DND-41 (cell line): Measurements from ENCODE around the gene LRRC8E.
A peak's percentile ranks its signal among the peaks of the same experiment; 100 is the strongest.

ENCODE experiments used
- ATAC-seq: fragments of 200-7000 bp; cut with Tn5 transposase; 3 replicates; pipeline ENCODE4 v1.9.1; 2021; ENCODE audit warnings: low read depth; ENCODE audit not compliant: insufficient read depth
- DNase-seq: peaks from one replicate; pipeline ENCODE4 v3.0.0-alpha.2; 2020
- H2AFZ ChIP-seq: 2 replicates; pipeline ENCODE4 v1.6.0; 2012; ENCODE audit warnings: low read depth, low read length
- H3K27ac ChIP-seq: 2 replicates; pipeline ENCODE4 v1.5.1; 2012; ENCODE audit warnings: low read length, inconsistent platforms
- H3K27me3 ChIP-seq: fragments of 200-600 bp; sonication (generic); 2 replicates; pipeline ENCODE4 v1.6.0; 2012; ENCODE audit warnings: low read length, mild to moderate bottlenecking, inconsistent platforms; ENCODE audit not compliant: insufficient read depth, poor library complexity
- H3K36me3 ChIP-seq: 2 replicates; pipeline ENCODE4 v1.5.1; 2012; ENCODE audit warnings: low read length, inconsistent platforms; ENCODE audit not compliant: insufficient read depth
- H3K4me1 ChIP-seq: 2 replicates; pipeline ENCODE4 v1.5.1; 2012; ENCODE audit warnings: mild to moderate bottlenecking, low read length; ENCODE audit not compliant: insufficient read depth
- H3K4me2 ChIP-seq: 2 replicates; pipeline ENCODE4 v1.6.0; 2012; ENCODE audit warnings: mild to moderate bottlenecking, moderate library complexity, low read length, inconsistent platforms; ENCODE audit not compliant: insufficient read depth
- H3K4me3 ChIP-seq, 2 experiments: fragments of 200-600 bp in 1 of 2; shearing (Covaris generic) in 1 of 2; 2 replicates each; pipeline ENCODE4 v1.5.1; 2012 to 2016; ENCODE audit warnings: inconsistent platforms in 2 of 2, low read length in 2 of 2, mild to moderate bottlenecking in 2 of 2, low read depth in 1 of 2, moderate library complexity in 1 of 2
- H3K79me2 ChIP-seq: 2 replicates; pipeline ENCODE4 v1.6.0; 2012; ENCODE audit warnings: low read length, inconsistent platforms; ENCODE audit not compliant: insufficient read depth
- H3K9ac ChIP-seq: 2 replicates; pipeline ENCODE4 v1.6.0; 2012; ENCODE audit warnings: low read depth, mild to moderate bottlenecking, inconsistent platforms, low read length, moderate library complexity
- H3K9me3 ChIP-seq: 2 replicates; pipeline ENCODE4 v1.5.1; 2012; ENCODE audit warnings: low read length, moderate library complexity, mild to moderate bottlenecking, inconsistent platforms; ENCODE audit not compliant: insufficient read depth, severe bottlenecking
- H4K20me1 ChIP-seq: 2 replicates; pipeline ENCODE4 v1.6.0; 2012; ENCODE audit warnings: low read length; ENCODE audit not compliant: insufficient read depth
- EZH2 ChIP-seq: IDR thresholded peaks from 3 replicates; pipeline ENCODE4 v1.6.1; 2012; ENCODE audit warnings: borderline replicate concordance, low read depth, mild to moderate bottlenecking, moderate library complexity, low read length, inconsistent platforms; ENCODE audit not compliant: severe bottlenecking
- TF ChIP-seq, protein P1 (sequence below): IDR thresholded peaks from 2 replicates; pipeline ENCODE4 v1.5.1; 2012; ENCODE audit warnings: borderline replicate concordance, low read length, moderate library complexity, mild to moderate bottlenecking; ENCODE audit not compliant: poor library complexity, severe bottlenecking; ENCODE audit errors: extremely low read depth

Gene LRRC8E

DNA sequence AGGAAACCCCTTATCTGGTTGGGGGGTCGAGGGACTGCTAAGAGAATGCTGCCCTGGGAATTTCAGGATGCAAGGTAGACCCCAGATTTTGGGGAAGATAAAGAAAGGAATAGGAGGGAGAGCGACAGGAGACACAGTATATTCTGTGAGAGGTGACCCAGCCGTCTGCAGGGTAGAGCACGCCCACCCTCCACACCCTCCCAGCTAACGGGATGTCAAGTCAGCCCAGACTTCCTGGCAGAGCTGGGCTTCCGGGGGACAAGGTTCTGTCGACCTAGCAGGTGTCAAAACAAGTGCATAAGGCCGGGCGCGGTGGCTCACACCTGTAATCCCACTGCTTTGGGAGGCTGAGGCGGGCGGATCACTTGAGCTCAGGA, 13.4 kb upstream of the LRRC8E start:
- Histone ChIP-seq H3K9me3 (no peaks in the 10 kb centered on the region), H3K36me3 (no peaks in the 10 kb centered on the region), H3K27ac (peak overlapping the region; percentile 70), H2AFZ (peak overlapping the region; percentile 76), H3K4me3 (peak overlapping the region in 1 of 2 experiments; percentile 57; a peak in 2 of 4 replicates), H3K9ac (peak overlapping the region; percentile 60), H3K79me2 (no peaks in the 10 kb centered on the region), H3K4me2 (peak overlapping the region; percentile 66), H3K27me3 (no peaks in the 10 kb centered on the region), H4K20me1 (0 out of 2 replicates have a peak, but pooled peaks cover 4% of the 10 kb centered on the region), H3K4me1 (peaks cover 18% of the 10 kb centered on the region)
- no peak for DNase-seq
- TF ChIP-seq, protein P1, sequence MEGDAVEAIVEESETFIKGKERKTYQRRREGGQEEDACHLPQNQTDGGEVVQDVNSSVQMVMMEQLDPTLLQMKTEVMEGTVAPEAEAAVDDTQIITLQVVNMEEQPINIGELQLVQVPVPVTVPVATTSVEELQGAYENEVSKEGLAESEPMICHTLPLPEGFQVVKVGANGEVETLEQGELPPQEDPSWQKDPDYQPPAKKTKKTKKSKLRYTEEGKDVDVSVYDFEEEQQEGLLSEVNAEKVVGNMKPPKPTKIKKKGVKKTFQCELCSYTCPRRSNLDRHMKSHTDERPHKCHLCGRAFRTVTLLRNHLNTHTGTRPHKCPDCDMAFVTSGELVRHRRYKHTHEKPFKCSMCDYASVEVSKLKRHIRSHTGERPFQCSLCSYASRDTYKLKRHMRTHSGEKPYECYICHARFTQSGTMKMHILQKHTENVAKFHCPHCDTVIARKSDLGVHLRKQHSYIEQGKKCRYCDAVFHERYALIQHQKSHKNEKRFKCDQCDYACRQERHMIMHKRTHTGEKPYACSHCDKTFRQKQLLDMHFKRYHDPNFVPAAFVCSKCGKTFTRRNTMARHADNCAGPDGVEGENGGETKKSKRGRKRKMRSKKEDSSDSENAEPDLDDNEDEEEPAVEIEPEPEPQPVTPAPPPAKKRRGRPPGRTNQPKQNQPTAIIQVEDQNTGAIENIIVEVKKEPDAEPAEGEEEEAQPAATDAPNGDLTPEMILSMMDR = no peak
- TF ChIP-seq EZH2 = no peak
- no peak for ATAC-seq

DNA sequence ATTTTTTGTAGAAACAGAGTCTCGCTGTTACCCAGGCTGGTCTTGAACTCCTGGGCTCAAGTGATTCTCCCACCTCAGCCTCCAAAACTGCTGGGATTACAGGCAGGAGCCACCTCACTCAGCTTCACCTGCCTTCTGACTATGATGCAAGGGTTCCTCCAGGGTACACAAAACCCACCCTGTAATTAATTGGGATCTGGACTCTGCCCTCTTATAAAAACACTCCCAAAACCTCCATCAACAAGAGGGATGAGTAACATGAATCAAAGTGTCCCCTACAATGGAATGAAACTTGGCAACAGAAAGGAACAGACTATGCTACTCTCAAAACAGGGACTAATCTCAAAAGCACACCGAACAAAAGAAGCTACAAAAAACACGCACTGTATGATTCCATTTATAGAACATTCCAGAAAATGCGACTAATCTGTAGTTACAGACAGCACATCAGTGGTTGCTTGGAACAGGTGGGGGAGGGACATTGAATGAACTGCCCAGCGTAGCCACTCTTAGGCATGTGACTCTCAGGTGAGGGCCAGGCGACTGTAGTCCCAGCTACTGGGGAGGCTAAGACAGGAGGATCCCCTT, 11.0 kb upstream of the LRRC8E start:
- H3K9ac ChIP-seq = no peak overlapping the region
- no peak overlapping the region for H2AFZ ChIP-seq
- TF ChIP-seq, protein P1 = no peak
- no peaks in the 10 kb centered on the region for H3K27me3 ChIP-seq
- H3K4me3 ChIP-seq = no peak overlapping the region
- H3K27ac ChIP-seq = no peak overlapping the region
- no peak overlapping the region for H3K4me2 ChIP-seq
- H3K36me3 ChIP-seq = no peaks in the 10 kb centered on the region
- DNase-seq (no peak), ATAC-seq (no peak)
- H3K4me1 ChIP-seq = peaks cover 14% of the 10 kb centered on the region
- H4K20me1 ChIP-seq = no peaks in the 10 kb centered on the region
- H3K79me2 ChIP-seq = no peaks in the 10 kb centered on the region
- H3K9me3 ChIP-seq = no peaks in the 10 kb centered on the region

DNA sequence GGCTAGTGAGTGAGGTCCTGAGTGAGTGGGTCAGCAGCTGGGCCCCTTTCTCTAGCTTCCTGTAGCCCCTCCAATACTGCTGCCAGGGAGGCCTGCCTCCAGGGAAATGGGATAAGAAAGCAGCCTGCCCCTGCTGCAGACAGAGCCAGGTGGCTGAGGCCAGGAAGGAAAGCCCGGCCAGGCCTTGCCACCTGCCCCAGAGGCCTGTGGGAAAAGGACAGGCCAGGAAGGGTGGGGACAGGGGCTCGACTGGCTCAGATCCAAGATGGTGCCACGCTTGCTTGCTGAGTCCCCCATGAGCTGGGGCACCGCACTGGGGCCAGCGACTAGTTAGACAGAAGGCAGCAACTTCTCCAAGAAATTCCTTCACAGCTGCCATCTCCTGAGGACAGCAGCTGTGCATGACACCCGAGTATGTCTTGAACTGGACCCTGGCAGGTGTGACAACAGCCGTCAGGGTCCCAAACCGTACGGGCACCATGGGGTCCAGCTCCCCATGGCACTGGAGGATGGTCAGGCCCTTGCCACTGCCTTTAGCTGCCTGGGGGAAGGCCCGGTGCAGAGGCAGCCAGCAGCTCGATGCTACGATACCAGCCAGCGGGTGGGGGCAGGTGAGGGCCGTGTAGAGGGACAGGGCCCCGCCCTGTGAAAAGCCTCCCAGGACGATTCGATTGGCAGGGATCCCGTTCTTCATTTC, 9.1 kb upstream of the LRRC8E start:
- Histone ChIP-seq H3K79me2 (no peaks in the 10 kb centered on the region), H2AFZ (no peak overlapping the region), H3K27ac (no peak overlapping the region), H4K20me1 (no peaks in the 10 kb centered on the region), H3K9me3 (no peaks in the 10 kb centered on the region), H3K36me3 (no peaks in the 10 kb centered on the region), H3K9ac (no peak overlapping the region), H3K27me3 (no peaks in the 10 kb centered on the region), H3K4me2 (no peak overlapping the region), H3K4me1 (peaks cover 9% of the 10 kb centered on the region), H3K4me3 (no peak overlapping the region)
- DNase-seq = no peak
- TF ChIP-seq EZH2 = no peak
- TF ChIP-seq, protein P1 = no peak
- no peak for ATAC-seq
